ENCODE measurements around the gene RUNX2. TPM values are rescaled to one million over a fixed set of nuclear protein-coding genes. Genes with fewer than 3 reads are reported as not detected.

RUNX2 gene
- total RNA-seq, 4 donors from 2014 or later = 1.4 to 3.6 (median 2.3) TPM

- DNase-seq = no peak
- TF ChIP-seq, protein P1, sequence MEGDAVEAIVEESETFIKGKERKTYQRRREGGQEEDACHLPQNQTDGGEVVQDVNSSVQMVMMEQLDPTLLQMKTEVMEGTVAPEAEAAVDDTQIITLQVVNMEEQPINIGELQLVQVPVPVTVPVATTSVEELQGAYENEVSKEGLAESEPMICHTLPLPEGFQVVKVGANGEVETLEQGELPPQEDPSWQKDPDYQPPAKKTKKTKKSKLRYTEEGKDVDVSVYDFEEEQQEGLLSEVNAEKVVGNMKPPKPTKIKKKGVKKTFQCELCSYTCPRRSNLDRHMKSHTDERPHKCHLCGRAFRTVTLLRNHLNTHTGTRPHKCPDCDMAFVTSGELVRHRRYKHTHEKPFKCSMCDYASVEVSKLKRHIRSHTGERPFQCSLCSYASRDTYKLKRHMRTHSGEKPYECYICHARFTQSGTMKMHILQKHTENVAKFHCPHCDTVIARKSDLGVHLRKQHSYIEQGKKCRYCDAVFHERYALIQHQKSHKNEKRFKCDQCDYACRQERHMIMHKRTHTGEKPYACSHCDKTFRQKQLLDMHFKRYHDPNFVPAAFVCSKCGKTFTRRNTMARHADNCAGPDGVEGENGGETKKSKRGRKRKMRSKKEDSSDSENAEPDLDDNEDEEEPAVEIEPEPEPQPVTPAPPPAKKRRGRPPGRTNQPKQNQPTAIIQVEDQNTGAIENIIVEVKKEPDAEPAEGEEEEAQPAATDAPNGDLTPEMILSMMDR (IDR thresholded peaks at IDR 0.05) = no peak
- TF ChIP-seq POLR2A (IDR thresholded peaks at IDR 0.05) = no peak
- no peak overlapping the region for H3K4me3 ChIP-seq
- 79 to 86% methylated on average over 5 to 6 of the region's 6 CpGs for WGBS, 2 donors
- H3K36me3 ChIP-seq = no peaks in the 10 kb centered on the region
- intact Hi-C loops (cut with DNase I) = no loop called here
- H3K27ac ChIP-seq = no peak overlapping the region
- no peaks in the 10 kb centered on the region for H3K9me3 ChIP-seq
- H3K27me3 ChIP-seq = no peaks in the 10 kb centered on the region
- no peaks in the 10 kb centered on the region for H3K4me1 ChIP-seq
Measured at GRCh38 chr6:45633272-45633908, 305.3 kb downstream of the RUNX2 start.

- Histone ChIP-seq H3K27ac (no peak overlapping the region), H3K9me3 (no peaks in the 10 kb centered on the region), H3K36me3 (no peaks in the 10 kb centered on the region), H3K4me1 (no peaks in the 10 kb centered on the region), H3K4me3 (no peak overlapping the region), H3K27me3 (no peaks in the 10 kb centered on the region)
- no peak for DNase-seq
- TF ChIP-seq, protein P1 (IDR thresholded peaks at IDR 0.05) = no peak
- no peak for TF ChIP-seq POLR2A (IDR thresholded peaks at IDR 0.05)
- 89 to 92% methylated on average over 4 of the region's 4 CpGs for WGBS, 2 donors
- intact Hi-C loops (cut with DNase I) = no loop called here
Measured at GRCh38 chr6:45634231-45634630, 306.1 kb downstream of the RUNX2 start.

GRCh38 chr6:45635284-45635867, 307.2 kb downstream of the RUNX2 start:
- no peak for DNase-seq
- Histone ChIP-seq H3K4me1 (no peaks in the 10 kb centered on the region), H3K4me3 (no peak overlapping the region), H3K27ac (no peak overlapping the region), H3K27me3 (no peaks in the 10 kb centered on the region), H3K9me3 (no peaks in the 10 kb centered on the region), H3K36me3 (no peaks in the 10 kb centered on the region)
- TF ChIP-seq, protein P1 (IDR thresholded peaks at IDR 0.05) = no peak
- no peak for TF ChIP-seq POLR2A (IDR thresholded peaks at IDR 0.05)
- intact Hi-C loops (cut with DNase I) = no loop called here
- 79 to 84% methylated on average over 7 to 8 of the region's 8 CpGs for WGBS, 2 donors

GRCh38 chr6:45637056-45637455, 308.9 kb downstream of the RUNX2 start:
- no peaks in the 10 kb centered on the region for H3K4me1 ChIP-seq
- no peaks in the 10 kb centered on the region for H3K27me3 ChIP-seq
- H3K4me3 ChIP-seq = no peak overlapping the region
- TF ChIP-seq, protein P1 (IDR thresholded peaks at IDR 0.05) = no peak
- H3K36me3 ChIP-seq = no peaks in the 10 kb centered on the region
- WGBS, 2 donors = 79 to 88% methylated on average over 3 of the region's 3 CpGs
- H3K27ac ChIP-seq = no peak overlapping the region
- no peak for DNase-seq
- H3K9me3 ChIP-seq = no peaks in the 10 kb centered on the region
- intact Hi-C loops (cut with DNase I) = no loop called here

DNA sequence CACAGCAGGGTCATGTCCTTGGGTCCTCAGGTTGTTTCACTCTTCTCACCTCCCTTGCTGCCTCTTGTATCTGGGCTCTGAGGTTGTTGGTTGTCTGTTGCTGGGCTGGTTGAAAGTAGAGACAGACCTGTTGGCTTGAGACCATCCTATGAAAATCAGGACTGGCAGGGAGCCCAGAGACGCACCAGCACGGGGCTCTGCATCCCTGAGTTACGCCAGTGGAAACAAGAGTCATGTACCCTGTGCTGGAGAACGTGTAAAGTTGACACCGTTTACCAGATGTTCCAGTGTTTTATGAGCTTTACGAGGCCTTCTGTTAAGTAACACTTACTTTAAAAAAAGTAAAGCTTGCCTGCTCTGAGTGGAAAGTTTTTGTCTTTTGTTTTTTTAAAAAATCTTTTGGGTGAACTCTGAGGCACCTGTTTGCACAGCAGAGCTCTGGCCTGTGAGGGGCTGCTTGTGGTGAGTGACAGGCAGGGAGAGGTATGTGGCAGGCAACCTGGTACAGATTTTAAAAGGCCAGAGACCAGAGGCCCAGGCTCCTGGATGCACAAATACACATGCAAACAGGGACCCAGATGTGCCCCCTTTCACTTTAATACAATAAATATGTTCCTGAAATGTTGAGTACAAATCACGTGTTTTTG, 309.6 kb downstream of the RUNX2 start:
- Histone ChIP-seq H3K4me3 (no peak overlapping the region), H3K36me3 (no peaks in the 10 kb centered on the region), H3K9me3 (no peaks in the 10 kb centered on the region), H3K4me1 (no peaks in the 10 kb centered on the region), H3K27me3 (peaks cover 0 to 3% (median 0%) of the 10 kb centered on the region in 4 donors), H3K27ac (no peak overlapping the region)
- intact Hi-C loops (cut with DNase I) = no loop called here
- no peak for DNase-seq
- WGBS, 2 donors = 84 to 87% methylated on average over 6 to 7 of the region's 7 CpGs
- no peak for TF ChIP-seq POLR2A (IDR thresholded peaks at IDR 0.05)
- TF ChIP-seq, protein P1 (IDR thresholded peaks at IDR 0.05) = no peak

Data from esophagus squamous epithelium (tissue), 5 donors.